CD14-positive monocyte (primary cell): ENCODE results near the gene ARHGAP21. TPM values are rescaled to one million over a fixed set of nuclear protein-coding genes. Genes with fewer than 3 reads are reported as not detected.

Source experiments
- DNase-seq, 3 donors: peaks; one replicate each; pipeline ENCODE4 v3.0.0-alpha.2; 2011 to 2022
- H2AFZ ChIP-seq: 2 replicates; pipeline ENCODE4 v1.6.0; 2012; ENCODE audit warnings: mild to moderate bottlenecking, low read depth, low read length, inconsistent platforms; ENCODE audit not compliant: insufficient read depth, poor library complexity, severe bottlenecking
- H3K27ac ChIP-seq, 2 donors: 1 replicate in 1 of 2; 2 replicates in 1 of 2; pipeline ENCODE4 v1.5.1; 2012 to 2013; ENCODE audit warnings: low read length in 2 of 2, control low read depth in 1 of 2, inconsistent platforms in 1 of 2, low read depth in 1 of 2, mild to moderate bottlenecking in 1 of 2
- H3K27me3 ChIP-seq, 2 donors: one replicate each; pipeline versions ENCODE4 v1.6.0 to v1.6.1; 2011 to 2013; ENCODE audit warnings: low read length in 2 of 2; ENCODE audit not compliant: control insufficient read depth in 2 of 2, insufficient read depth in 2 of 2
- H3K36me3 ChIP-seq, 2 donors: replicated peaks in 1 of 2; 1 replicate in 1 of 2; 2 replicates in 1 of 2; pipeline versions ENCODE4 v1.5.1 to v1.6.1; 2012 to 2013; ENCODE audit warnings: low read length in 2 of 2, control low read depth in 1 of 2, inconsistent platforms in 1 of 2, mild to moderate bottlenecking in 1 of 2; ENCODE audit not compliant: insufficient read depth in 2 of 2, control insufficient read depth in 1 of 2
- H3K4me1 ChIP-seq, 2 donors: 1 replicate in 1 of 2; 2 replicates in 1 of 2; pipeline versions ENCODE4 v1.5.1 to v1.6.1; 2012 to 2013; ENCODE audit warnings: low read length in 2 of 2, control low read depth in 1 of 2, inconsistent platforms in 1 of 2, mild to moderate bottlenecking in 1 of 2, moderate library complexity in 1 of 2; ENCODE audit not compliant: insufficient read depth in 2 of 2, control insufficient read depth in 1 of 2
- H3K4me2 ChIP-seq: replicated peaks from 2 replicates; pipeline ENCODE3; 2012; ENCODE audit warnings: low read length, moderate library complexity, mild to moderate bottlenecking; ENCODE audit not compliant: poor library complexity, severe bottlenecking; ENCODE audit errors: extremely low read depth
- H3K4me3 ChIP-seq, 3 experiments: fragments of 200-600 bp in 1 of 3; sonication (generic) in 1 of 3; replicated peaks in 1 of 3; 1 replicate in 2 of 3; 2 replicates in 1 of 3; pipeline ENCODE4 v1.5.1; 2011 to 2013; ENCODE audit warnings: low read length in 3 of 3, mild to moderate bottlenecking in 3 of 3, control low read depth in 2 of 3, low read depth in 2 of 3, inconsistent platforms in 1 of 3, moderate library complexity in 1 of 3
- H3K79me2 ChIP-seq: 2 replicates; pipeline ENCODE4 v1.6.0; 2012; ENCODE audit warnings: mild to moderate bottlenecking, control low read depth, inconsistent platforms, low read length, moderate library complexity; ENCODE audit not compliant: insufficient read depth
- H3K9ac ChIP-seq: 2 replicates; pipeline ENCODE4 v1.6.0; 2017; ENCODE audit warnings: low read length, mild to moderate bottlenecking; ENCODE audit not compliant: insufficient read depth, poor library complexity, severe bottlenecking
- H3K9me3 ChIP-seq, 2 donors: replicated peaks in 1 of 2; 1 replicate in 1 of 2; 2 replicates in 1 of 2; pipeline versions ENCODE4 v1.5.1 to v1.6.1; 2012 to 2013; ENCODE audit warnings: low read length in 2 of 2, control low read depth in 1 of 2; ENCODE audit not compliant: control insufficient read depth in 1 of 2, insufficient read depth in 1 of 2
- H4K20me1 ChIP-seq: 2 replicates; pipeline ENCODE4 v1.6.0; 2012; ENCODE audit warnings: mild to moderate bottlenecking, low read length, control low read depth, moderate library complexity; ENCODE audit not compliant: insufficient read depth
- H3K27ac Mint-ChIP-seq, 7 donors: one replicate each; pipeline ENCODE4 v1.8.0; 2020; ENCODE audit warnings: mild to moderate bottlenecking in 7 of 7, mixed read lengths in 7 of 7, moderate library complexity in 6 of 7, inconsistent platforms in 2 of 7
- H3K27me3 Mint-ChIP-seq, 3 donors: one replicate each; pipeline ENCODE4 v1.8.0; 2021 to 2022; ENCODE audit warnings: low read depth in 3 of 3, mild to moderate bottlenecking in 3 of 3, mixed read lengths in 3 of 3, moderate library complexity in 3 of 3, inconsistent platforms in 1 of 3
- H3K36me3 Mint-ChIP-seq, 2 donors: one replicate each; pipeline ENCODE4 v1.8.0; 2020; ENCODE audit warnings: mixed read lengths in 2 of 2, inconsistent platforms in 1 of 2, mild to moderate bottlenecking in 1 of 2
- H3K4me1 Mint-ChIP-seq: one replicate; pipeline ENCODE4 v1.8.0; 2020; ENCODE audit warnings: mild to moderate bottlenecking, mixed read lengths
- H3K4me3 Mint-ChIP-seq, 2 donors: one replicate each; pipeline ENCODE4 v1.8.0; 2020; ENCODE audit warnings: mild to moderate bottlenecking in 2 of 2, mixed read lengths in 2 of 2, moderate library complexity in 1 of 2
- H3K9me3 Mint-ChIP-seq, 7 donors: one replicate each; pipeline ENCODE4 v1.8.0; 2020 to 2022; ENCODE audit warnings: mixed read lengths in 7 of 7, mild to moderate bottlenecking in 6 of 7, moderate library complexity in 6 of 7, inconsistent platforms in 2 of 7
- WGBS: methylation state at CpG from one replicate; pipeline ENCODE4 v1.1.5; 2013; ENCODE audit warnings: missing lambda C conversion rate; ENCODE audit not compliant: insufficient coverage; 5-methylcytosine and 5-hydroxymethylcytosine counted together
- intact Hi-C, 2 donors: fragments of 100-400 bp; cut with micrococcal nuclease; formaldehyde crosslinking; loops; one replicate each; pipeline versions ENCODE4 v1.15.0 to v1.15.1; 2023
- polyA plus RNA-seq, 3 donors: library from polyadenylated mRNA; depleted of rRNA in 1 of 3; unstranded in 2 of 3; stranded (reverse) in 1 of 3; fragments of 300-500 nt in 2 of 3; fragments of >200 nt in 1 of 3; fragmentation: Illumina TruSeq in 2 of 3; gene quantifications; 1 replicate in 2 of 3; 2 replicates in 1 of 3; pipeline ENCODE4 v1.2.3, GENCODE V29; 2012 to 2021
- TF ChIP-seq, protein P1 (sequence below): fragments of 200-600 bp; IDR thresholded peaks from one replicate; pipeline ENCODE4 v1.8.0; 2022; ENCODE audit warnings: antibody characterized with exemption, mild to moderate bottlenecking

Gene ARHGAP21
- polyA plus RNA-seq, 3 donors = 2.1 to 20.0 (median 3.4) TPM

DNA sequence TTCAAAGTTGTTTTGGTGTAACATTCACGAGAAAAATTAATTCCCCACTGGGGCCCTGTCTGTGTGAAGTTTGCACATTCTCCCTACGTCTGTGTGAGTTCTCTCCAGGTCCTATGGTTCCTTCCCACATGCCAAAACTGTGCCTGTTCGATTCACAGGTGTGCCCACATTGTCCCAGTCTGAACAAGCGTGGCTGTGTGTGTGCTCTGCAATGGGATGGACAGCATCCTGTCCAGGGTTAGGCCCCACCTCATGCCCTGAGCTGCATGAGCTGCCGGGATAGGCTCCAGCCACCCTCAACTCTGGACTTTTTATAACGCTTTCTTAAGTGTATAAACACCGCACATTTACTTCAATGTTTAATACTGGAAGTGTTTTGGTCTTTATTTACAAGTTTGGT is 55.4 kb downstream of the ARHGAP21 start:
- Mint-ChIP-seq H3K4me3 (no peak overlapping the region), H3K36me3 (peaks cover 15 to 21% of the 10 kb centered on the region in 2 donors), H3K27me3 (no peaks in the 10 kb centered on the region), H3K27ac (no peak overlapping the region), H3K4me1 (peaks cover 4% of the 10 kb centered on the region), H3K9me3 (no peaks in the 10 kb centered on the region)
- Histone ChIP-seq H4K20me1 (peaks cover 9% of the 10 kb centered on the region), H3K4me1 (no peaks in the 10 kb centered on the region), H3K27ac (no peak overlapping the region), H3K9ac (no peak overlapping the region), H3K4me2 (no peak overlapping the region), H3K9me3 (no peaks in the 10 kb centered on the region), H2AFZ (no peak overlapping the region), H3K4me3 (no peak overlapping the region), H3K79me2 (no peaks in the 10 kb centered on the region), H3K27me3 (no peaks in the 10 kb centered on the region), H3K36me3 (peaks cover 6 to 17% of the 10 kb centered on the region in 2 donors)
- TF ChIP-seq, protein P1, sequence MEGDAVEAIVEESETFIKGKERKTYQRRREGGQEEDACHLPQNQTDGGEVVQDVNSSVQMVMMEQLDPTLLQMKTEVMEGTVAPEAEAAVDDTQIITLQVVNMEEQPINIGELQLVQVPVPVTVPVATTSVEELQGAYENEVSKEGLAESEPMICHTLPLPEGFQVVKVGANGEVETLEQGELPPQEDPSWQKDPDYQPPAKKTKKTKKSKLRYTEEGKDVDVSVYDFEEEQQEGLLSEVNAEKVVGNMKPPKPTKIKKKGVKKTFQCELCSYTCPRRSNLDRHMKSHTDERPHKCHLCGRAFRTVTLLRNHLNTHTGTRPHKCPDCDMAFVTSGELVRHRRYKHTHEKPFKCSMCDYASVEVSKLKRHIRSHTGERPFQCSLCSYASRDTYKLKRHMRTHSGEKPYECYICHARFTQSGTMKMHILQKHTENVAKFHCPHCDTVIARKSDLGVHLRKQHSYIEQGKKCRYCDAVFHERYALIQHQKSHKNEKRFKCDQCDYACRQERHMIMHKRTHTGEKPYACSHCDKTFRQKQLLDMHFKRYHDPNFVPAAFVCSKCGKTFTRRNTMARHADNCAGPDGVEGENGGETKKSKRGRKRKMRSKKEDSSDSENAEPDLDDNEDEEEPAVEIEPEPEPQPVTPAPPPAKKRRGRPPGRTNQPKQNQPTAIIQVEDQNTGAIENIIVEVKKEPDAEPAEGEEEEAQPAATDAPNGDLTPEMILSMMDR = no peak
- intact Hi-C loops = no loop called here
- DNase-seq = no peak
- WGBS = 93% methylated on average over 5 of the region's 7 CpGs

DNA sequence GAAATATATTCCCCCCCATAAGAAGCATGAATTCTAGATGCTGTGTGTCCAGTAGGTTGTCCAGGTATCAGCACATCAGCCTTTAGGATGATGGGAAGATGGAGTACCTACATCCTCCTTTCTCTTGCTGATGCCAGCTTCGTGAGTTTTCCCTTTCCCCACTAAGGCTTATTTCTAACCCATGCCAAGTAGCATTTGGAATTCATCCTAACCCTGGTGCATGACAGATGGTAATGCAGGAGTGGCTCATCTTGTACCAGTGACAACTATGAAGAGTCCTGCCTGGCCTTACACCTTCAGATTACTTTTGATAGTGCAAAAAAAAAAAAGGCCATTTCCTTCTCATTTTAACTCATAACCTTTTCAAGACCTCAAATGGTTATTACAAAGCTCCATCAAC is 58.7 kb downstream of the ARHGAP21 start:
- Histone ChIP-seq H3K4me3 (no peak overlapping the region), H3K27ac (no peak overlapping the region), H3K4me2 (no peak overlapping the region), H2AFZ (no peak overlapping the region), H3K4me1 (no peaks in the 10 kb centered on the region), H3K79me2 (no peaks in the 10 kb centered on the region), H3K27me3 (no peaks in the 10 kb centered on the region), H4K20me1 (no peaks in the 10 kb centered on the region), H3K36me3 (peaks cover 6 to 17% of the 10 kb centered on the region in 2 donors), H3K9ac (no peak overlapping the region), H3K9me3 (no peaks in the 10 kb centered on the region)
- Mint-ChIP-seq H3K4me3 (no peak overlapping the region), H3K36me3 (peaks cover 15 to 21% of the 10 kb centered on the region in 2 donors), H3K9me3 (no peaks in the 10 kb centered on the region), H3K4me1 (no peaks in the 10 kb centered on the region), H3K27ac (no peak overlapping the region), H3K27me3 (no peaks in the 10 kb centered on the region)
- TF ChIP-seq, protein P1 = no peak
- DNase-seq = no peak
- intact Hi-C loops = no loop called here
- no CpG with 5 or more reads among the region's 1 CpG for WGBS
